HepG2 (cell line): ENCODE results near the gene SLC6A7. TPM values are rescaled to one million over a fixed set of nuclear protein-coding genes. Genes with fewer than 3 reads are reported as not detected.

Experiments
- ATAC-seq: fragments of 200-7000 bp; cut with Tn5 transposase; 3 replicates; pipeline ENCODE4 v1.9.1; 2020; ENCODE audit warnings: mild to moderate bottlenecking, moderate library complexity
- BruUV-seq: library from RNA; stranded (reverse); fragments of 400-500 nt; replicated peaks from 2 replicates; lab custom pipeline; 2021; lab: Mats Ljungman, UMichigan
- CTCF ChIA-PET: fragments of 300-600 bp; formaldehyde crosslinking; extraction: SDS; loops from one replicate; lab custom pipeline; 2021; ENCODE audit warnings: low total read pairs, inconsistent platforms, low intra/inter-chr PET ratio; lab: Yijun Ruan, JAX
- POLR2A ChIA-PET: fragments of 350-600 bp; sonication (Branson Sonifier 250); formaldehyde crosslinking; loops from one replicate; lab custom pipeline; 2020; ENCODE audit warnings: antibody characterized with exemption, inconsistent platforms; lab: Yijun Ruan, JAX
- DNase-seq: peaks from one replicate; pipeline ENCODE4 v3.0.0-alpha.2; 2015; ENCODE audit warnings: low spot score
- FAIRE-seq: peaks from 3 replicates; lab custom pipeline; 2011; peaks lifted over from hg19 to GRCh38; lab: Jason Lieb, UNC
- H2AFZ ChIP-seq: one replicate; pipeline ENCODE4 v1.6.1; 2011; ENCODE audit warnings: low read length, inconsistent platforms
- H3K27ac ChIP-seq: fragments of 300-600 bp; 3 replicates; pipeline ENCODE4 v1.8.0; 2011; ENCODE audit warnings: mixed run types, mild to moderate bottlenecking, mixed read lengths, low read length, inconsistent platforms; ENCODE audit not compliant: insufficient read depth; ENCODE audit errors: extremely low read length
- H3K27me3 ChIP-seq, 2 experiments: fragments of 200-600 bp in 1 of 2; 2 replicates in 1 of 2; 3 replicates in 1 of 2; pipeline versions ENCODE4 v1.6.0 to v1.8.0; 2011; ENCODE audit warnings: low read length in 2 of 2, mild to moderate bottlenecking in 2 of 2, moderate library complexity in 2 of 2, inconsistent platforms in 1 of 2; ENCODE audit not compliant: insufficient read depth in 2 of 2, control insufficient read depth in 1 of 2
- H3K36me3 ChIP-seq, 2 experiments: fragments of 200-600 bp in 1 of 2; replicated peaks in 1 of 2; 2 replicates in 1 of 2; 3 replicates in 1 of 2; pipeline versions ENCODE4 v1.5.1 to v1.8.0; 2011; ENCODE audit warnings: low read length in 2 of 2, inconsistent platforms in 1 of 2; ENCODE audit not compliant: insufficient read depth in 2 of 2, control insufficient read depth in 1 of 2
- H3K4me1 ChIP-seq: 2 replicates; pipeline ENCODE4 v1.5.1; 2012; ENCODE audit warnings: low read length, inconsistent platforms; ENCODE audit not compliant: insufficient read depth
- H3K4me2 ChIP-seq: 2 replicates; pipeline ENCODE4 v1.6.0; 2011; ENCODE audit warnings: low read depth, low read length, inconsistent platforms
- H3K4me3 ChIP-seq, 3 experiments: fragments of 200-600 bp in 1 of 3; sonication (generic), shearing (Covaris generic) in 1 of 3; replicated peaks in 1 of 3; 2 replicates each; pipeline ENCODE4 v1.5.1; 2011 to 2016; ENCODE audit warnings: low read length in 3 of 3, inconsistent platforms in 2 of 3, low read depth in 2 of 3, mild to moderate bottlenecking in 2 of 3, control low read depth in 1 of 3, mixed read lengths in 1 of 3; ENCODE audit not compliant: insufficient read depth in 1 of 3
- H3K79me2 ChIP-seq: one replicate; pipeline ENCODE4 v1.6.1; 2011; ENCODE audit warnings: low read length, inconsistent platforms; ENCODE audit not compliant: insufficient read depth
- H3K9ac ChIP-seq: 2 replicates; pipeline ENCODE4 v1.6.0; 2011; ENCODE audit warnings: mild to moderate bottlenecking, low read depth, low read length, inconsistent platforms; ENCODE audit not compliant: insufficient read depth
- H3K9me3 ChIP-seq: 2 replicates; pipeline ENCODE4 v1.5.1; 2012; ENCODE audit warnings: mild to moderate bottlenecking, low read length
- H4K20me1 ChIP-seq: 2 replicates; pipeline ENCODE4 v1.6.0; 2011; ENCODE audit warnings: inconsistent platforms, mild to moderate bottlenecking, low read length, moderate library complexity; ENCODE audit not compliant: insufficient read depth
- CBX1 ChIP-seq: IDR thresholded peaks from one replicate; pipeline ENCODE4 v1.6.1; 2016; ENCODE audit warnings: antibody characterized with exemption, low read depth
- FOXJ3 ChIP-seq: sonication (generic); formaldehyde crosslinking; IDR thresholded peaks from 2 replicates; pipeline ENCODE4 v1.4.0; 2020; ENCODE audit warnings: missing genetic modification reagents, mild to moderate bottlenecking, borderline replicate concordance
- HNRNPH1 ChIP-seq: fragments of 200-400 bp; formaldehyde crosslinking; optimal IDR thresholded peaks from 2 replicates; pipeline ENCODE3; 2017; ENCODE audit warnings: mild to moderate bottlenecking, low read depth, low read length
- HOXA9 ChIP-seq: sonication (generic); formaldehyde crosslinking; IDR thresholded peaks from 2 replicates; pipeline ENCODE4 v1.8.1; 2022; ENCODE audit warnings: missing genetic modification reagents, mild to moderate bottlenecking, moderate library complexity, borderline replicate concordance
- NFAT5 ChIP-seq: sonication (generic); formaldehyde crosslinking; IDR thresholded peaks from 2 replicates; pipeline ENCODE4 v1.4.0; 2020; ENCODE audit warnings: missing genetic modification reagents
- RFX1 ChIP-seq: fragments of 450-650 bp; IDR thresholded peaks from 2 replicates; pipeline ENCODE4 v1.6.1; 2017
- TSC22D2 ChIP-seq: sonication (generic); formaldehyde crosslinking; IDR thresholded peaks from 2 replicates; pipeline ENCODE4 v1.5.1; 2020; ENCODE audit warnings: missing genetic modification reagents, mild to moderate bottlenecking, borderline replicate concordance
- ZFP36 ChIP-seq: fragments of 150-350 bp; IDR thresholded peaks from 2 replicates; pipeline ENCODE4 v1.6.1; 2018; ENCODE audit warnings: borderline replicate concordance, low read length, low read depth; ENCODE audit not compliant: partially characterized antibody
- ZFP41 ChIP-seq: sonication (generic); formaldehyde crosslinking; IDR thresholded peaks from 2 replicates; pipeline ENCODE4 v1.4.0; 2020; ENCODE audit warnings: mild to moderate bottlenecking, missing genetic modification reagents, borderline replicate concordance
- ZNF547 ChIP-seq: sonication (generic); formaldehyde crosslinking; IDR thresholded peaks from 2 replicates; pipeline ENCODE4 v1.5.1; 2020; ENCODE audit warnings: mild to moderate bottlenecking, missing genetic modification reagents
- ZNF576 ChIP-seq: sonication (generic); formaldehyde crosslinking; IDR thresholded peaks from 2 replicates; pipeline ENCODE4 v1.4.0; 2020; ENCODE audit warnings: mild to moderate bottlenecking, missing genetic modification reagents
- ZNF768 ChIP-seq: sonication (generic); formaldehyde crosslinking; IDR thresholded peaks from 2 replicates; pipeline ENCODE4 v1.4.0; 2020; ENCODE audit warnings: missing genetic modification reagents
- ZNF83 ChIP-seq: sonication (generic); formaldehyde crosslinking; IDR thresholded peaks from 2 replicates; pipeline ENCODE4 v1.4.0; 2020; ENCODE audit warnings: missing genetic modification reagents, mild to moderate bottlenecking, borderline replicate concordance
- WGBS: methylation state at CpG from one replicate; pipeline ENCODE4 v1.1.6; 2017; ENCODE audit warnings: low lambda C conversion rate; 5-methylcytosine and 5-hydroxymethylcytosine counted together
- in situ Hi-C: cut with HindIII; loops from 2 replicates; pipeline ENCODE4 v1.10.0; 2017; ENCODE audit warnings: low pct_unique_long_range_greater_than_20kb; ENCODE audit not compliant: extremely low pct_ligation_motif_present
- intact Hi-C: fragments of 100-400 bp; cut with micrococcal nuclease; formaldehyde crosslinking; loops from one replicate; pipeline ENCODE4 v1.10.0; 2022; ENCODE audit not compliant: unreplicated experiment
- polyA plus RNA-seq, 8 experiments: library from polyadenylated mRNA; depleted of rRNA in 3 of 8; stranded (reverse) in 7 of 8; unstranded in 1 of 8; fragments of >200 nt; fragmentation: Illumina TruSeq in 4 of 8; extraction: Trizol in 4 of 8; gene quantifications; 2 replicates each; pipeline versions ENCODE4 v1.2.1 to v1.2.3, GENCODE V29; 2011 to 2016; ENCODE audit warnings: low read depth in 4 of 8, missing spikeins in 1 of 8, mixed read lengths in 1 of 8; ENCODE audit not compliant: insufficient read depth in 1 of 8
- total RNA-seq, 5 experiments: library from RNA; depleted of rRNA; stranded (reverse); fragments of >200 nt; fragmentation: Illumina TruSeq; extraction: Trizol; gene quantifications; 2 replicates each; pipeline ENCODE4 v1.2.3, GENCODE V29; 2016; ENCODE audit warnings: low read depth in 1 of 5

The SLC6A7 gene
- total and polyA plus RNA-seq, 2 of the 13 experiments (the other 11 are each of a cell fraction or from before 2014, with no cell fraction given): not detected

GRCh38 chr5:150182774-150183173 is 7.1 kb upstream of the SLC6A7 start:
- Histone ChIP-seq H3K27ac (no peak overlapping the region), H2AFZ (no peak overlapping the region), H3K4me2 (no peak overlapping the region), H4K20me1 (no peaks in the 10 kb centered on the region), H3K27me3 (peaks cover 4 to 11% of the 10 kb centered on the region in 2 experiments; a peak in 4 of 5 replicates), H3K9me3 (no peaks in the 10 kb centered on the region), H3K4me3 (no peak overlapping the region), H3K36me3 (no peaks in the 10 kb centered on the region), H3K9ac (no peak overlapping the region), H3K79me2 (no peaks in the 10 kb centered on the region), H3K4me1 (peaks cover 37% of the 10 kb centered on the region)
- intact Hi-C loops: no loop called here
- in situ Hi-C loops: no loop called here
- FAIRE-seq (no peak), DNase-seq (no peak), ATAC-seq (no peak)
- no TSS peak for BruUV-seq
- POLR2A ChIA-PET: no interaction called here
- CTCF ChIA-PET: no interaction called here
- peak; percentile 97 for TF ChIP-seq ZNF768 (CRISPR knock-in tag)
- TF ChIP-seq ZFP36: peak; percentile 13
- no peak for TF ChIP-seq ZNF576 (CRISPR knock-in tag)
- WGBS: 62% methylated on average over 6 of the region's 10 CpGs

- Histone ChIP-seq H2AFZ (no peak overlapping the region), H3K9me3 (no peaks in the 10 kb centered on the region), H3K27me3 (peaks cover 4 to 9% of the 10 kb centered on the region in 2 experiments; a peak in 4 of 5 replicates), H3K4me3 (no peak overlapping the region), H3K79me2 (no peaks in the 10 kb centered on the region), H3K36me3 (no peaks in the 10 kb centered on the region), H3K27ac (no peak overlapping the region), H3K4me1 (peaks cover 37% of the 10 kb centered on the region), H4K20me1 (no peaks in the 10 kb centered on the region), H3K4me2 (no peak overlapping the region), H3K9ac (no peak overlapping the region)
- ATAC-seq (no peak), FAIRE-seq (no peak), DNase-seq (no peak)
- CTCF ChIA-PET: no interaction called here
- BruUV-seq: no TSS peak
- POLR2A ChIA-PET: no interaction called here
- in situ Hi-C loops: no loop called here
- 87% methylated on average over 9 of the region's 12 CpGs for WGBS
- intact Hi-C loops: no loop called here
- TF ChIP-seq RFX1 (no peak), ZFP41 (CRISPR knock-in tag) (no peak), HOXA9 (no peak), TSC22D2 (CRISPR knock-in tag) (no peak), FOXJ3 (no peak), NFAT5 (CRISPR knock-in tag) (no peak), ZNF83 (CRISPR knock-in tag) (no peak), ZNF547 (CRISPR knock-in tag) (no peak), HNRNPH1 (no peak), CBX1 (no peak)
Measured at GRCh38 chr5:150183436-150183835, 6.4 kb upstream of the SLC6A7 start.
